HCT116 (cell line): ENCODE results near the gene CHN1. TPM values are rescaled to one million over a fixed set of nuclear protein-coding genes. Genes with fewer than 3 reads are reported as not detected.

Source experiments
- ATAC-seq: fragments of 200-7000 bp; cut with Tn5 transposase; 2 replicates; pipeline ENCODE4 v1.9.1; 2020; ENCODE audit warnings: mild to moderate bottlenecking, moderate library complexity
- BruUV-seq: library from RNA; stranded (reverse); fragments of 400-500 nt; replicated peaks from 2 replicates; lab custom pipeline; 2021; lab: Mats Ljungman, UMichigan
- CTCF ChIA-PET: fragments of 300-600 bp; sonication (Branson Sonifier 250); formaldehyde crosslinking; loops from one replicate; lab custom pipeline; 2021; ENCODE audit warnings: antibody characterized with exemption; lab: Charles Lee
- POLR2A ChIA-PET: fragments of 300-600, 350-600 bp; sonication (Branson Sonifier 250); formaldehyde crosslinking; loops from one replicate; lab custom pipeline; 2021; ENCODE audit warnings: antibody characterized with exemption; lab: Charles Lee
- RAD21 ChIA-PET, 2 experiments: fragments of 300-600 bp; sonication (Branson Sonifier 250); formaldehyde crosslinking; loops; one replicate each; lab custom pipeline; 2023; ENCODE audit warnings: low total read pairs in 2 of 2; ENCODE audit not compliant: uncharacterized antibody in 2 of 2, unreplicated experiment in 2 of 2, low non-redundant PET in 1 of 2; lab: Charles Lee
- DNase-seq: peaks from one replicate; pipeline ENCODE4 v3.0.0-alpha.2; 2010; ENCODE audit warnings: low read depth, low spot score
- H2AFZ ChIP-seq: fragments of 200-600 bp; shearing (Covaris generic), sonication (generic); 2 replicates; pipeline ENCODE4 v1.6.1; 2017; ENCODE audit warnings: low read depth, mixed run types, mixed read lengths, antibody characterized with exemption, low read length; ENCODE audit not compliant: poor library complexity, severe bottlenecking
- H3K27ac ChIP-seq: 2 replicates; pipeline ENCODE4 v1.5.1; 2012; ENCODE audit warnings: low read depth, low read length
- H3K27me3 ChIP-seq: fragments of 200-600 bp; sonication (generic); 2 replicates; pipeline ENCODE4 v1.6.1; 2016; ENCODE audit warnings: mixed run types, low read length, mixed read lengths; ENCODE audit not compliant: insufficient read depth
- H3K36me3 ChIP-seq, 2 experiments: fragments of 200-500 bp in 1 of 2; fragments of 200-600 bp in 1 of 2; sonication (Bioruptor generic) in 1 of 2; sonication (generic) in 1 of 2; 2 replicates each; pipeline versions ENCODE4 v1.5.1 to v1.6.1; 2014 to 2016; ENCODE audit warnings: low read length in 2 of 2, inconsistent platforms in 1 of 2, mixed read lengths in 1 of 2, mixed run types in 1 of 2; ENCODE audit not compliant: insufficient read depth in 2 of 2, control insufficient read depth in 1 of 2
- H3K4me1 ChIP-seq, 2 experiments: fragments of 200-600 bp in 1 of 2; sonication (generic) in 1 of 2; 2 replicates each; pipeline versions ENCODE4 v1.5.1 to v1.6.1; 2012 to 2017; ENCODE audit warnings: low read length in 2 of 2, inconsistent platforms in 1 of 2, mild to moderate bottlenecking in 1 of 2, mixed read lengths in 1 of 2, mixed run types in 1 of 2, moderate library complexity in 1 of 2; ENCODE audit not compliant: insufficient read depth in 2 of 2, control insufficient read depth in 1 of 2
- H3K4me2 ChIP-seq: fragments of 200-600 bp; sonication (generic); 2 replicates; pipeline ENCODE4 v1.6.1; 2017; ENCODE audit warnings: mixed run types, low read length, mixed read lengths
- H3K4me3 ChIP-seq, 2 experiments: fragments of 200-600 bp in 1 of 2; sonication (generic) in 1 of 2; replicated peaks in 1 of 2; 2 replicates each; pipeline ENCODE4 v1.5.1; 2011 to 2016; ENCODE audit warnings: low read length in 2 of 2, control low read depth in 1 of 2, low read depth in 1 of 2, mild to moderate bottlenecking in 1 of 2, mixed read lengths in 1 of 2, mixed run types in 1 of 2
- H3K79me2 ChIP-seq: fragments of 200-600 bp; sonication (generic); 2 replicates; pipeline ENCODE4 v1.6.1; 2017; ENCODE audit warnings: mild to moderate bottlenecking, mixed run types, low read length, moderate library complexity, mixed read lengths; ENCODE audit not compliant: insufficient read depth
- H3K9ac ChIP-seq: fragments of 200-600 bp; sonication (generic); 2 replicates; pipeline ENCODE4 v1.6.1; 2016; ENCODE audit warnings: low read length, mixed read lengths
- H3K9me2 ChIP-seq: fragments of 200-600 bp; sonication (generic), shearing (Covaris generic); 2 replicates; pipeline ENCODE4 v1.6.1; 2017; ENCODE audit warnings: mixed run types, mild to moderate bottlenecking, moderate library complexity; ENCODE audit not compliant: insufficient read depth
- H3K9me3 ChIP-seq, 2 experiments: fragments of 200-500 bp in 1 of 2; fragments of 200-600 bp in 1 of 2; sonication (Bioruptor generic) in 1 of 2; sonication (generic) in 1 of 2; 2 replicates each; pipeline ENCODE4 v1.6.1; 2014 to 2017; ENCODE audit warnings: low read length in 2 of 2, mixed read lengths in 2 of 2, inconsistent platforms in 1 of 2, low read depth in 1 of 2, mild to moderate bottlenecking in 1 of 2, mixed run types in 1 of 2, moderate library complexity in 1 of 2; ENCODE audit not compliant: control insufficient read depth in 1 of 2, insufficient read depth in 1 of 2
- H4K20me1 ChIP-seq: fragments of 200-600 bp; sonication (generic), shearing (Covaris generic); 2 replicates; pipeline ENCODE4 v1.6.1; 2017; ENCODE audit warnings: mixed run types, mild to moderate bottlenecking, moderate library complexity; ENCODE audit not compliant: insufficient read depth
- CBX3 ChIP-seq: IDR thresholded peaks from 2 replicates; pipeline ENCODE4 v1.6.1; 2012; ENCODE audit warnings: low read depth
- CEBPB ChIP-seq: IDR thresholded peaks from 2 replicates; pipeline ENCODE4 v1.6.1; 2012; ENCODE audit warnings: low read depth
- CTCF ChIP-seq, 3 experiments: fragments of 200-600 bp in 1 of 3; sonication (generic) in 1 of 3; IDR thresholded peaks in 2 of 3; conservative IDR thresholded peaks in 1 of 3; 2 replicates each; pipeline ENCODE4 v1.5.1; 2012 to 2017; ENCODE audit warnings: low read depth in 2 of 3, low read length in 2 of 3, antibody characterized with exemption in 1 of 3, borderline replicate concordance in 1 of 3, control low read depth in 1 of 3, mild to moderate bottlenecking in 1 of 3, mixed read lengths in 1 of 3, mixed run types in 1 of 3, moderate library complexity in 1 of 3; ENCODE audit not compliant: insufficient read depth in 1 of 3
- EZH2 ChIP-seq: fragments of 200-600 bp; sonication (generic); IDR thresholded peaks from 2 replicates; pipeline ENCODE4 v1.6.1; 2017; ENCODE audit warnings: antibody characterized with exemption, mixed run types
- EZH2phosphoT487 ChIP-seq: fragments of 200-600 bp; IDR thresholded peaks from 2 replicates; pipeline ENCODE4 v1.6.1; 2018; ENCODE audit warnings: antibody characterized with exemption, borderline replicate concordance
- MAX ChIP-seq: IDR thresholded peaks from 2 replicates; pipeline ENCODE4 v1.6.1; 2012
- POLR2AphosphoS5 ChIP-seq: IDR thresholded peaks from 2 replicates; pipeline ENCODE4 v1.6.1; 2011; ENCODE audit warnings: mild to moderate bottlenecking, low read depth, low read length, moderate library complexity
- REST ChIP-seq: IDR thresholded peaks from 2 replicates; pipeline ENCODE4 v1.6.1; 2012; ENCODE audit warnings: low read depth
- SIN3A ChIP-seq: IDR thresholded peaks from 2 replicates; pipeline ENCODE4 v1.6.1; 2012; ENCODE audit warnings: low read depth
- SP1 ChIP-seq: IDR thresholded peaks from 2 replicates; pipeline ENCODE4 v1.6.1; 2012; ENCODE audit warnings: low read depth
- SRF ChIP-seq: IDR thresholded peaks from 2 replicates; pipeline ENCODE4 v1.6.1; 2012; ENCODE audit warnings: low read depth
- TCF7L2 ChIP-seq: IDR thresholded peaks from 2 replicates; pipeline ENCODE4 v1.7.0; 2011; ENCODE audit warnings: borderline replicate concordance, inconsistent platforms; ENCODE audit not compliant: insufficient read depth, insufficient read length; ENCODE audit errors: extremely low read depth
- ZNF274 ChIP-seq: fragments of 200-500 bp; sonication (Bioruptor generic); IDR thresholded peaks from 2 replicates; pipeline ENCODE4 v1.6.1; 2014; ENCODE audit warnings: mild to moderate bottlenecking, low read depth, low read length, inconsistent platforms
- intact Hi-C: fragments of 100-400 bp; cut with micrococcal nuclease; formaldehyde crosslinking; loops from 2 replicates; pipeline ENCODE4 v1.10.0; 2022
- total RNA-seq: library from RNA; stranded (reverse); gene quantifications from one replicate; pipeline ENCODE4 v1.2.1, GENCODE V29; 2021; ENCODE audit not compliant: unreplicated experiment
- TF ChIP-seq, protein P1 (sequence below): IDR thresholded peaks from 2 replicates; pipeline ENCODE4 v1.6.1; 2011; ENCODE audit warnings: mild to moderate bottlenecking, low read length, moderate library complexity; ENCODE audit not compliant: insufficient replicate concordance; ENCODE audit errors: extremely low read depth
- TF ChIP-seq, protein P2 (sequence below): IDR thresholded peaks from 2 replicates; pipeline ENCODE4 v1.6.1; 2012

CHN1 gene
- total RNA-seq, 1 experiment from 2014 or later: 3.6 TPM

- TF ChIP-seq, protein P1, sequence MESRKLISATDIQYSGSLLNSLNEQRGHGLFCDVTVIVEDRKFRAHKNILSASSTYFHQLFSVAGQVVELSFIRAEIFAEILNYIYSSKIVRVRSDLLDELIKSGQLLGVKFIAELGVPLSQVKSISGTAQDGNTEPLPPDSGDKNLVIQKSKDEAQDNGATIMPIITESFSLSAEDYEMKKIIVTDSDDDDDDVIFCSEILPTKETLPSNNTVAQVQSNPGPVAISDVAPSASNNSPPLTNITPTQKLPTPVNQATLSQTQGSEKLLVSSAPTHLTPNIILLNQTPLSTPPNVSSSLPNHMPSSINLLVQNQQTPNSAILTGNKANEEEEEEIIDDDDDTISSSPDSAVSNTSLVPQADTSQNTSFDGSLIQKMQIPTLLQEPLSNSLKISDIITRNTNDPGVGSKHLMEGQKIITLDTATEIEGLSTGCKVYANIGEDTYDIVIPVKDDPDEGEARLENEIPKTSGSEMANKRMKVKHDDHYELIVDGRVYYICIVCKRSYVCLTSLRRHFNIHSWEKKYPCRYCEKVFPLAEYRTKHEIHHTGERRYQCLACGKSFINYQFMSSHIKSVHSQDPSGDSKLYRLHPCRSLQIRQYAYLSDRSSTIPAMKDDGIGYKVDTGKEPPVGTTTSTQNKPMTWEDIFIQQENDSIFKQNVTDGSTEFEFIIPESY: no peak
- no peak for TF ChIP-seq SIN3A
- TF ChIP-seq, protein P2, sequence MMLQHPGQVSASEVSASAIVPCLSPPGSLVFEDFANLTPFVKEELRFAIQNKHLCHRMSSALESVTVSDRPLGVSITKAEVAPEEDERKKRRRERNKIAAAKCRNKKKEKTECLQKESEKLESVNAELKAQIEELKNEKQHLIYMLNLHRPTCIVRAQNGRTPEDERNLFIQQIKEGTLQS: no peak
Measured at GRCh38 chr2:174914853-174915760, 90.1 kb downstream of the CHN1 start (continued).

GRCh38 chr2:174908284-174908683 lies 96.9 kb downstream of the CHN1 start:
- Histone ChIP-seq H3K27me3 (no peaks in the 10 kb centered on the region), H3K4me2 (no peak overlapping the region), H3K27ac (no peak overlapping the region), H2AFZ (no peak overlapping the region), H3K9me2 (no peaks in the 10 kb centered on the region), H3K79me2 (no peaks in the 10 kb centered on the region), H4K20me1 (no peaks in the 10 kb centered on the region), H3K4me1 (no peaks in the 10 kb centered on the region), H3K9ac (no peak overlapping the region), H3K36me3 (no peaks in the 10 kb centered on the region), H3K4me3 (no peak overlapping the region), H3K9me3 (no peaks in the 10 kb centered on the region)
- CTCF ChIA-PET: no interaction called here
- no peak for DNase-seq
- ATAC-seq: no peak
- RAD21 ChIA-PET: no interaction called here
- POLR2A ChIA-PET: no interaction called here
- intact Hi-C loops: no loop called here
- no TSS peak for BruUV-seq
- TF ChIP-seq POLR2AphosphoS5 (no peak), CBX3 (no peak), CEBPB (no peak), TCF7L2 (no peak), SP1 (no peak), SIN3A (no peak), SRF (no peak), CTCF (IDR thresholded peaks at IDR 0.05 in 2 of 3, conservative IDR thresholded peaks at IDR 0.05 in 1 of 3; ENCODE audit: borderline replicate concordance in 1 of 3, insufficient read depth in 1 of 3, low read depth in 2 of 3, low read length in 2 of 3) (no peak), EZH2 (no peak), ZNF274 (no peak), REST (no peak), EZH2phosphoT487 (no peak), MAX (no peak)
- TF ChIP-seq, protein P2: no peak
